Measurements from ENCODE around the gene CDKAL1.
A peak's percentile ranks its signal among the peaks of the same experiment; 100 is the strongest.
"Not testable (repeated sequence)": the region's sequence is repeated elsewhere in the genome, so short reads cannot be mapped to it uniquely, and the experiment has no call there.

CDKAL1 gene

DNA sequence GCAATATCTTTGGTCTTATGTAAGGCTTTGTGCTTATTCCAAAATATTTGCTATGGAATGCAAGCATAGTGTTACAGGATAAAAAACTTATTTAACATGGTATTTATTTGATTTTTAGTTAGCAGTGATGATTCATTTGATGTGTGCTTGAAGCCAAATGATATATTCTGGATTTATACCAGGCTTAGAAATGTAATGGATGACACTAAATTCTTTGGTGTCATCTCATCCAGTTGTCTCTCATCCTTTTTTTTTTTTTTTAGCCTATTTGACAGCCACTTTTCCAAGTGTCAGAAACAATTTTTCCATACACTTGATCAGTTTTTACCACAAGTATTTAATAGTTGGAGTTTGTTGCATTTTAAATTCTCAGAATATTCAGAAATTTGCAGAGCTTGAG is 515.3 kb downstream of the CDKAL1 start:
- no peak for DNase-seq

DNA sequence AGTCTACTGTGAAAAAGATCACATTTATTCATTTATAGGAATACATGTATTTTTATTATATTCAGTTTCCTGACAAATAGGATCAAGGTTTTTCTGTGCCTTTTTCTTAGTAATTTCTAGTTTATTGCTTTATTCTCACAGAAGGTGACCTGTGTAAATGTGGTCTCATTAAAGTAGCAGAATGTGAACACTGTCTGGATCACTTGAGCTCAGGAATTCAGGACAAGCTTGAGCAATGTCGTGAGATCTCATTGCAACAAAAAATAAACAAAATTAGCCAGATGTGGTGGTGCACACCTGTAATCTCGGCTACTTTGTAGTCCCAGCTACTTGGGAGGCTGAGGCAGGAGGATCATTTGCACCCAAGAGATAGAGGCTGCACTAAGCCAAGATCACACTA is 516.7 kb downstream of the CDKAL1 start:
- DNase-seq, result no peak

DNA sequence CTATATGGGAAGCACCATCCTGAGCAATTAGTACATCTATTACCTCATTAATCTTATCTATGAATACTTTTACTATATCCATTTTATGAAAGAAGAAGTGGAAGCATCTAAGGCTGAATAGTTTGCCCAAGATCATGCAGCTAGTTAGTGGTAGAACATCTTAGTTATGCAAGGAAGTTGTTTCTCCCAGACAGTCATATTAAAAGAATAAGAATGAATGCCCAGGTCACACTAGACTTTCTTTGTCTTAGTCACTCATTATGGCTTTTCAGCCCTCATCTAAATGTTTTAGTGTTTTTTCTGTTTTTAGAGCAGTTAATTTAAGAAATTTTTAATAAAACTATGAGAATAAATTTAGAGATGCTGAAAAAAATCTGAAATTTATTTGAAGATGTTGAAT is 517.5 kb downstream of the CDKAL1 start:
- DNase-seq, result no peak

DNA sequence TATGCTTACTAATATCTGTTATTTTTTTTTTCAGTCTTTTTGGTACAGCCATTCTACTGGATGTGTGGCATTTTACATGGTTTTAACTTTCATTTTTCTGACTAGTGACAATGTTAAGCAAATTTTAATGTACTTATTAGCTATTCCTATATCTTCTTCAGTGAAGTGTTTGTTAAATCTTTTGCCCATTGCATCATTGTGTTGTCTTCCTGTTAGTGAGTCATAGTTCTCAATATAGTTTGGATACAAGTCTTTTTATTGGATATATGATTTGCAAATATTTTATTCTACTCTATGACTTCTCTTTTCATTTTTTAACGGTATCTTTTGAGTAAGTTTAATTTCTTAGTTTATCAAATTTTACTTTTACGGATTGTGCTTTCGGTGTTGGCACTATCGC is 519.4 kb downstream of the CDKAL1 start:
- no peak for DNase-seq

DNA sequence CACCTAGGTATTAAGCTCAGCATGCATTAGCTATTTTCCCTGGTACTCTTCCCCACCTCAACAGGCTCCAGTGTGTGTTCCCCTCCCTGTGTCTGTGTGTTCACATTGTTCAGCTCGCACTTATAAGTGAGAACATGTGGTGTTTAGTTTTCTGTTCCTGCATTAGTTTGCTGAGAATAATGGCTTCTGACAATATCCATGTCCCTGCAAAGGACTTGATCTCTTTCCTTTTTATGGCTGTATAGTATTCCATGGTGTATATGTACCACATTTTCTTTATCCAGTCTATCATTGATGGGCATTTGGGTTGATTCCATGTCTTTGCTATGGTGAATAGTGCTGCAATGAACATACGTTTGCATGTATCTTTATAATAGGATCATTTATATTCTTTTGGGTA is 521.2 kb downstream of the CDKAL1 start:
- DNase-seq, result not testable (repeated sequence)

DNA sequence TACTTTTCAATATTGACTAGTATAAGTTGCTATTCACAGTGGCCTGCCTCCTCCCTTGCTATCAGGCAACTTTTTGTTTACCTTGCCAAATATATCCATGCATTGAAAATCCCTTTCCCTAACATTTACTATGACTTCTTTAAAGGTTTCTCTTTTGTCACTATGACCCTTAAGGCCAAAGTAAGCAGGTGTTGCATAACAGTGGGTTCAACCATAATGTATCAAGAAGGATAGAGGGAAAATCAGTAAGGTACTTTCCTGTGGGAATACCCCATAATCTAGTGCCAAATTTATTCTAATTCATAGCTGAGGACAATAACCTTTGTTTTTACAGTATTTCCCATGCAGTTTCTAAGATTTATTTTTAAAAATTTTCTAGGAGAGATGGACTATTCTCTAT is 527.6 kb downstream of the CDKAL1 start:
- no peak for DNase-seq

DNA sequence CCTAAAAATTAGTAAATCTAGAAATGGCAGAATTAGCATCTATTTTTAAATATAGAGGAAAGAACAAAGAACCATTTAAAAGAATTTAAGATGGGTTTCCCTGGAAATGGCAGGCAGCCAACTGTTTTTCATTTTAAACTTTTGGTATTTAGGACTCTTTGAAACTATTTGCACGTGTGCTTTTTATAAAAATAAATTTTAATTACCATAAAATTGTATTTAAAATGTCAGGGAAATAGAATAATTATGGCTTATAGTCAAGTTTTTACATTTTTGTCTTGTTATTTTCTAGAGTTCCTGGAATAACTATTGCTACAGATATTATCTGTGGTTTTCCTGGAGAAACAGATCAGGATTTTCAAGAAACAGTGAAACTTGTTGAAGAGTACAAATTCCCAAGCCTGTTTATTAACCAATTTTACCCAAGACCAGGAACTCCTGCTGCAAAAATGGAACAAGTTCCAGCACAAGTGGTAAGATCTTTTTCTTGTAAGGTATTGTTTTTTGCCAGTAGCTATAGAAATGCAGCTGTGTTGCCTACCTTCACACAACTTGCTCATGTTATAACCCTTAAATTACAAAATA is 530.6 kb downstream of the CDKAL1 start:
- DNase-seq, result no peak

DNA sequence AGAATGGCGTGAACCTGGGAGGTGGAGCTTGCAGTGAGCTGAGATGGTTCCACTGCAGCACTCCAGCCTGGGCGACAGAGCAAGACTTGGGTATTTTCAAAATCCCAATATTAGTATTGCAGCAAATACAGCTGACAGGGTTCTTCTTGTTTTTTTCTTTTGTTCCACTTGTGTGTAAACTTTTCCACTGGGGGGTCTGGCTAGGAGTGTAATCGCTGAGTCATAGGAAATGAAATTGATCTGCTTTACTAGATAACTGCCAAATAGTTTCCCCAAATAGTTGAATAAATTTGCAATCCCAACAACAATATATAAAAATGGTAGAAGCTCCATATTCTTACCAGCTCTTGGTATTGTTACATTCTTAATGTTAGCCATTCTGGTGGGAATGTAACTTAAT is 533.3 kb downstream of the CDKAL1 start:
- DNase-seq, result no peak

DNA sequence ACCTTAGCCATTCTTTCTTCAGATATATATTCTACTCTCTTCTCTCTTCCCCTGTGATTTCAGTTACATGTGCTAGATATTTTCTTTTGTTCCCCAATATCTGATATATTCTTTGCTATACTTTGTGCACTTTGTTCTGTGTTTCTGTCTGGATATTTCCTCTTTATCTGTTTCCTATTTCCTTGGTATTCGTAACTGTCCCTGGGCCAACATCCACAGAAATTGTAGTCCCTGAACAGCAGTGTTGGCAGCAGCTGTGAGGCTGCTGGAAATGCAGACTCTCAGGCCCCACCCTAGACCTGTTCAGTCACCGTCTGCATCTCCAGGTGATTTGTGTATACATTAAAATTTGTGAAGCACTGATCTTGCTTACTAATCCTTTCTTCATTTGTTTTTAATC is 536.4 kb downstream of the CDKAL1 start:
- no peak for DNase-seq

DNA sequence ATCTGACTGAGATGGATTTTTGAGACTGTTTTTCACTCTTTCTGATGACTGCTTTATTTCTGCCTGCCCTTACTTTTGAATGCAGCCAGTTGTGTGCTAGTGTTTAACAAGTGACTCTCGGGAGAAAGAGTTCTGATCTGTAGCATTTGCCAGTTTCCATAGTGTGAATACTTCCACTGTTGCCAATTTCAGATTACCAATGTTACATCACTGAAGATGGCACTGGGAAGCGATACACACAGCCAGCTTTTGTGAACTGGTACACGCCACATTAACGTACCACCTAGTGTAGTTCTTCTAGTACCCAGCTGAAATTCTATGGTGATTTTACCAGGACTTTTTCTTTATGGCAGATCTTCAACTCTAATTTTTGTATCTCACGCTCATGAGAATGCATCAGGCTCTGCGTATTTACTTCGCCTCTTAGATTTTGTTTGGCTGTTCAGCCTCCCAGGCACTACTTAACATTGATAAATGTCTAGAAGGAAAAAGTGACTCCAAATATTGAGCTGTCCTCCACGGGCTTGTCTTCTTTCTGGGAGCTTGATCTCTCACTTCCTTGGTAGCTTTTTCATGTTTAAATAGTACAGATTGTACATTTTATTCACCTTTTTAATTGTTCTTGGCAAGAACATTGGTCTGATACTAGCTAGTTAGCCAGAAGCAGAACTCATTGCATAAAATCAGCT is 537.7 kb downstream of the CDKAL1 start:
- no peak for DNase-seq

DNA sequence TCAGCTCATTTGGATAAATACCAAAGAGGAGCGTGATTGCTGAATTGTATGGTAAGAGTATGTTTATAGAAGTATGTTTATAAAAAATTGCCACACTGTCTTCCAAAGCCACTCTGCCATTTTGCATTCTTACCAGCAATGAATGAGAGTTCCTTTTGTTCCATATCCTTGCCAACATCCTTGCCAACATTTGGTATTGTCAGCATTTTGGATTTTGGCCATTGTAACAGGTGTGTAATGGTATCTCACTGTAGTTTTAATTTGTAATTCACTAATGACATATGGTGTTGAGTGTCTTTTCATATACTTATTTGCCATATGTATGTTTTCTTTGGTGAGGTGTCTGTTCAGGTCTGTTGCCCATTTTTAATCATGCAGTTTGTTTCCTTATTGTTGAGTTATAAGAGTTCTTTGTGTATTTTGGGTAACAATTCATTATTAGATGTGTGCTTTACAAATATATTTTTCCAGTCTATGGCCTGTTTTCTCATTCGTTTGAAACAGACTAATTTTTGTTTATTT is 539.1 kb downstream of the CDKAL1 start:
- DNase-seq, result no peak

DNA sequence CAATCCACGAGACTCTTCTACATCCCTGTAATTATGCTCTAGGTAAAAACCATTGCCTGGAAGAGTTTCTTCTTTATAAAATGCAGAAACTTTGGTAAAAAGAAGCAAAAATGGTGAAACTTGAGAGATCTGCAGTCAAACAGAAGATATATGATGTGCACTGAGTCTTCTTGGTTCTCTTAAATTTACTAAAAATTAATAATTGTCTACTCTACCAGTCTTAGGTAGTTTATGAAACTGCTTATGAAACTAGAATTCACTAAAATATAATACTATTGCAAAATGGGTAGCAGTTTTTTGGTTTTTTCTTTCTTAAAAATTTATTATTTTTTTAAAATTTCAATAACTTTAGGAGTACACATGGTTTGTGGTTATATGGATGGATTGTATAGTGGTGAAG is 540.2 kb downstream of the CDKAL1 start:
- DNase-seq, result no peak

DNA sequence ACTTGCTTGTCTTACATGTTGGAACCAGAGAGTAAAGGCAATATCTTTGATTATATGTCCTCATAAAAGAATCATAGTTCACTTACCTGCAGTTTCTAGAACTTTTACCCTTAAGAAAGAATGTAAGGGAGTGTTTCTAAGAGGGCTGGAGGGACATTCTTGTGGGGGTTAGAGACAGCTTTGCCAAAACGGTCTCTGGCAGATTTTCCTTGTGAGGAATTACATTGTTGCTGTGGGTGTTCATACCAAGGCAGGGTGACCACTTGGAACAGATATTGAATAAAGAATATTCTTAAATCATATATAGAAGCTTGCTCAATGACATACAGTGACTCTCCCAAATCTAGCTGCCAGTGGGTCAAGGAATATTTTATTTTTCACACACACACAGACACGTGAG is 541.7 kb downstream of the CDKAL1 start:
- no peak for DNase-seq

DNA sequence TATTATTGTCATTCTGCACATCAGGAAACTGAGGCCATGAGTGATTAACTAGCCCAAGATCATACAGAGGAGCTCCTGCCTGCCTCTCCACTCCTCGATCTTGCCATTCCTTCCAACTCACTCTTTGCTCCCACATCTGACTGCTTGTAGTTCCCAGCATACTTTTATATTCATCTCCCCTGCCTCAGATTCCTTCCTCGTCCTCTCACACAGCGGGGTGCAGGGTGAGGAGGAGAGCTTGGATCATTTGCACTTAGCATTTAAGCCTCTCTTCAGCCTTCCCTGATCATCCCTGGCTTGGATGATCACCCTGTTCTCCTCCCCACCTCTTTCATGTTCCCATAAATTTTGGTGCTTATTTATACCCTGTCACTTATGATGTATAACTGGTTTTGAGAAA is 544.2 kb downstream of the CDKAL1 start:
- DNase-seq, result no peak

DNA sequence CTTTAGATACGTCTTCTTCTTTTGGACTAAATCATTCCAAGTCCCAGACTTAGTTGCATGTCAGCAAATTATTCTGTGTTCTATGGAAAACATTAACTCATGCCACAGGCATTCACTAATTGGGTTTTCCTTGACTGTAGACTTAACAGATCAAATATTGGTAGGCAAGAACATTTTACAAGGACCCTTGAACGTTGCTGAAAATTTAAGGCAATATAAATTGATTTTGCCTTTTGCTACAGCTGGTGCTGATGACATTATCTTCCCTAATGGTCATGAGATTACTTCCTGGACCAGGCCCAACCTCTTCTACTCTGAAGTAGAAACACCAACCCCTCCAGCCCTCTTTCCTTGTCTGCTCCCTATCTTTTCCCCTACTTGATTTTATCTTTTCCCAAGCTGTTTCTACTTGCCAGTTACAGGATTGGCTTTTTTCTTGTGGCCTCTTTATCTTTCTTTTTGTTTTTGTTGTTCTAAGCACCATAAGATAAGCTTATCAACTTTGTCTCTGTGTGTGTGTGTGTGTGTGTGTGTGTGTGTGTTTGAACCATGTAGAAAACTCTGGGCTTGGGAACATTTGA is 545.3 kb downstream of the CDKAL1 start:
- DNase-seq, result no peak

DNA sequence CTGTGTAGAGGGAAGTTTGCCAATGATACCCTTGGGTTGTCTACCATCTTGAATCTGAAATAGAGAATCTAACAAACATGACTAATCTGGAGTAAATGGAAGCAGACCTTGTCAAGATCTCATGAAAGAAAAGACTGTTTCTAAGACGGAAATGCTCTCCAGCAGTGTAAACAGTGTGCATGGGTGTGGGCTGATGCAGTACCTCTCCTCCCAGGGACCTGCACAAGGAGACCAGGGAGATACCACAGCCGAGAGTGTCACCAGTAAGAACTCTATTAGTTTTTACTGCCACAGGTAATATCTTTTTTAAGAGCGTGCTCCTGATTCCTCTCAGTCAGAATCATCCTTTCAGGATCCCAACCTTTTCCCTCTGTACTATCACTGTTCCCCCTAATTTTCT is 546.0 kb downstream of the CDKAL1 start:
- no peak for DNase-seq

DNA sequence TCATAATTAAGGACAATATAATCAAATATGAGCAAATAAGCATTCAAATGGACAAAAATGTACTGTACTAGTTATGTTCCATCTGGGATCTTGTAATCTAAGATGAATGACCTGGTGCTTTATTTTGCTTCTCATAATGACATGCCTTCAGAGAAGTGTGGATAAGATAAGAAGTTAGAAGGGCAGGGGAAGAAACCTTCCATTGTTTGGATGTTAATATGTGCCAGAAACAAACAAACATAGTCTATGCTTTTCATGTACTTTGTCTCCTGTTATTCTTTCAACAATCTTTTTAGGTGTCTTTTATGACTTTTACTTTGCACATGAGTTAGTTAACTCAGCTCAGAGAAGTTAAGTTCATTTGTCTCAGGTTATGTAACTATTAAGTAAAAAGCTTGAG is 547.8 kb downstream of the CDKAL1 start:
- no peak for DNase-seq

DNA sequence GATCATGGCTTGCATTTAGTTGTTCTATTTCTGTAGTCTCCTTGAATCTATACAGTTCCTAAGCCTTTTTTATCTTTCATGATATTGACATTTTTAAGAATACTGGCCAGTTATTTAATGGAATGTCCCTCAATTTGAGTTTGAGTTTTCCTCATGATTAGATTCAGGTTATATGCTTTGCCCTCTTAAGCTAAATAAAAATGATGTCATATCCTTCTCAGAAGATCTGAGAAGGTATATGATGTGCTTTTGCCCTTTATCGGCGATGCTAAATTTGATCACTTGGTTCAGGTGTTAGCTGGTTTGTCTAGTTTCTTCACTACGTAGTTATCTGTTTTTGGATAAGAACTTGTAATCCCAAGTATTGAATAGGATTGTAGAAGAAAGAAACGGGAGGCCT is 549.5 kb downstream of the CDKAL1 start:
- DNase-seq, result no peak

DNA sequence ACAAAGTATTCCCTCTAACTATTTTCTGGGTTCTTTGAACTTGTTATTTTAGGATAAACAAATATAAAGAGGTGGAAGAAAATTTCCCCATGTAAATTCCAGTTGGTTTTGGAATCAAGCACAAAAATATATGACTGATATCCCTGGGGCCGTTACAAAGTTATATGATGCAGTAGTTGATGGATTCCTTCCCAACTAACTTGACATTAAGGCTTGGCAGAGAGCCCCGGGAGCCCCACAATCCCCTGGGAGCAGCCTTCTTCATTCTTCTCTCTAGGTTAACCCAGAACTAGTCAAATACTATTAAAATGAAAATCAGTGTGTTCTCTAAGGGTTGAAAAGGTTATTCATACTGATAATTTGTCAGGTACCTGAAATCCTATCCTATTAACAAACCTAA is 550.4 kb downstream of the CDKAL1 start:
- DNase-seq, result no peak

DNA sequence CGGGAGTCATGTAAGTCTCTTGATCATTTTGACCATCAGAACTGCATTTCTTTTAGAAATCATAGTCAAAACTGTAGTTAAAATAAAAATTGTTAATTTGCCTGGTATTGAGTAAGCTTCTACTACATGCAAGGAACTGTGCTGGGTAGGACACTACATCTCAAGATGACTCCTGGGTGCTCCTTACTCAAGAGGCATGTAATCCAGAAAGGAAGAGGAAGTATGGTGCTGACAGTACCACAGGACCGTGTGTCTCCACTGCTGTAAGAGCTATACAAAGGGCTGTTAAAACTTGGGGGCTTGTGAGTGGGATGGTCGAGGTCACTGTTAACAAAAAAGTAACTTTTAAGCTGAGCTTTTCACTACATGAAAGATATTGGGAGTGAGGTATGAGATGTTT is 551.0 kb downstream of the CDKAL1 start:
- DNase-seq, result peak; percentile 45 to 52

DNA sequence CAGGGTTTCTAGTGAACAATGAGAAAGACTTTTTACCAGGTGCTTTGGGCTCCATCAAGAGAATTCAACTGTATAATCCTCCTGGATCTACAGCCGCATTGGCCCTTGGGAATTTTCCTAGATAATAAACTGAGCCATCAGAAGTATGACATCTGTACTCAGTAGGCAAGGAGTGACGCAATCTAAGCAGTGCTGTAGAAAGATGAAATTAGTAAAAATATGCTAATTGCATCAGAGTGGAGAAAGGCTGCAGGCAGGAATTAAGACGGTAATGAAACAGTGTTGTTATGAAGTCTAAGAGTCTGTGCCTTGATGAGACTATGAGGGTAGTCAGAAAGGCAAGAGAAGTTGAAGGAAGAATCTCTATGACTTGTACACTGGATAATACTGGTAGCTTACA is 551.4 kb downstream of the CDKAL1 start:
- no peak for DNase-seq

DNA sequence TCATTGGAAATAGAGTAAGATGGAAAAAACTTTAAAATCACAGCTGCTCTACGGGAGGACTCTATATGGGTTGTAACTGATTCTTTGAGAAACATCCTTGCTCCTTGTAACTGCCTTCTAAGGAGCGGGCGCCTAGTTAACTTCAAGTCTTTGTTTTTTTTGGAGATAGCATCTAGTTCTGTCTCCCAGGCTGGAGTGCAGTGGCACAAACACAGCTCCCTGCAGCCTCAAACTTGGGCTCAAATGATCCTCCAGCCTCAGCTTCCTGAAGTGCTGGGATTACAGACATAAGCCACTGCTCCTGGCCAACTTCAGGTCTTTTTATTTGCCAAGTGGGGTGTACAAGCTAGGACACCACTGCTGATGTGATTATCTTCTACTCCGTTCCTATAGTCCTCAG is 552.9 kb downstream of the CDKAL1 start:
- no peak for DNase-seq

DNA sequence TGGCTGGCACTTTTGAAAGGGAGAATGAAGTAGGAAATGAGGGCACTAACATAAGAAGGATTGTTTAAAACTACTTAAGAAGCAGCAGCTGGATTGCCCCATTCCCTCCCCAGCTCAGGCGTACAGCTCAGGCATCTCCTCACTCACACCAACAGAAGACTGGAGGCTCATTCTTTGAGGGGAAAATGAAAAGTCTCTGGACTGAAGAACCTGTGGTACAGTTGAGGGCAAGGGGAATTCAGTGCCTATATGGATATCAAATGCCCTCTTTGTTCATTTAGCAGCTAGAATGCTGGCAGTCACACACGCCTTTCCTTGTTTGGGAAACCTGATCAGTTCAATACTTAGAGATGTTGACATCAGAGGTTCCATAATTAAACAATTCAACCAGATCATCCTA is 557.2 kb downstream of the CDKAL1 start:
- DNase-seq, result no peak

DNA sequence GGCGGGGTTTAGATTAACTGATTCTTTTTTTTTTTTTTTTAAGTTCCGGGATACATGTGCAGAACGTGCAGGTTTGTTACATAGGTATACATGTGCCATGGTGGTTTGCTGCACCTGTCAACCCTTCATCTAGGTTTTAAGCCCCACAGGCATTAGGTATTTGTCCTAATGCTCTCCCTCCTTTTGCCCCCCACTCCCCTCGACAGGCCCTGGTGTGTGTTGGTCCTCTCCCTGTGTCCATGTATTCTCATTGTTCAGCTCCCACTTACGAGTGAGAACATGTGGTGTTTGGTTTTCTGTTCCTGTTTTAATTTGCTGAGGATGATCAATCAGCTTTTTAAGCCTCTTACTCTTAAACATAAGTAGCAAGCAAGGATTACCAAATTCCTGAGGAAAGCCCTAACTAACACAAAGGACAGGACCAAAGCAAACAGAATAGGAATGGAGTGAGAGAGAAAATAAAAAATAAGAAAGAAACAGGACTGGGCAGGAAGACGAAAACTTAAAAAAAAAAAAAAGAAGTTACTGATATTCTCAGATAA is 558.0 kb downstream of the CDKAL1 start:
- DNase-seq, result not testable (repeated sequence)
